Activated CD4-positive, alpha-beta T cell treated with anti-CD3 and anti-CD28 coated beads, Interleukin-2, amount 50 U/mL, for 24 hours (primary cell): Measurements from ENCODE around the gene SLC5A2.
"Not testable (repeated sequence)": the region's sequence is repeated elsewhere in the genome, so short reads cannot be mapped to it uniquely, and the experiment has no call there.

Experiments
- DNase-seq, 2 donors: peaks; one replicate each; pipeline ENCODE4 v3.0.0-alpha.2; 2020; ENCODE audit warnings: low read depth in 1 of 2, low spot score in 1 of 2

The SLC5A2 gene

DNA sequence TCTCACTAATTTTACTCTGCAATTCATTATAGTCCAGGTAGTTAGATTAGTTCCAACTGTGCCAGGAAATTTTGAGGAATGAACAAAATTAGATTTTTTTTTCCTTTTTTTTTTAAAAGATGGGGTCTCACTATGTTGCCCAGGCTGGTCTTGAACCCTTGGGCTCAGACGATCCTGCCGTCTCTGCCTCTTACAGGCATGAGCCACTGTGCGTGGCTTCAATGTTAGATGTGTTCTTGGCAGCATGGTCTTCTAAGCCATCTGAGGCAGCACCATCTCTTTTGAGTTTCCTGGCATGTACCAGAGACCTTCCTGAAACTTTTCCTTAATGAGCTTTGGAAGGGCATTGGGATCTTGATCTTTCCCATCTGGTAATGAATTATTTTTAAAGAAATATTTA is 42.2 kb downstream of the SLC5A2 start:
- no peak for DNase-seq

- DNase-seq, result no peak
Observed at GRCh38 chr16:31527734-31528274, 44.9 kb downstream of the SLC5A2 start, which contains the start of gene AHSP. AHSP (plus strand) TSS chr16:31527900; CDS start chr16:31528140, 240 bp downstream.

- no peak for DNase-seq
Observed at GRCh38 chr16:31528523-31529107, 45.7 kb downstream of the SLC5A2 start.

- no peak for DNase-seq
Observed at GRCh38 chr16:31529108-31529936, 46.4 kb downstream of the SLC5A2 start.

DNA sequence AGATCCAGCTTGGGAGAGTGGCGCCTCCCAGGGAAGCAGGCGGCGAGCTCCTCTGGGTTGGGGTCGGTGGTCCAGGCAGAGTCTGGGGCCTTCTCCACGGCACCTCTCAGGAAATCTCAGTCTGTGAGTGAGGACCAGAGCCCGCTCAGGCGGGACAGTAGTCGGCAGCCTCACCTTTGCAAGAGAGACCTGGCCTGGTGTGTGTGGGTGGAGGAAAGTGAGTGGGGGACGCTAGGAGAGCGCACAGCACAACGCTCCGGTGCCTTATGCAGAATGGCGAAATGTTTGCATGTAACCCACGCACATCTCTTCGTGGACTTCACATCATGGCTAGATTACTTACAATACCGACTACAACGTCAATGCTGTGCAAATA is 47.0 kb downstream of the SLC5A2 start:
- no peak for DNase-seq

DNA sequence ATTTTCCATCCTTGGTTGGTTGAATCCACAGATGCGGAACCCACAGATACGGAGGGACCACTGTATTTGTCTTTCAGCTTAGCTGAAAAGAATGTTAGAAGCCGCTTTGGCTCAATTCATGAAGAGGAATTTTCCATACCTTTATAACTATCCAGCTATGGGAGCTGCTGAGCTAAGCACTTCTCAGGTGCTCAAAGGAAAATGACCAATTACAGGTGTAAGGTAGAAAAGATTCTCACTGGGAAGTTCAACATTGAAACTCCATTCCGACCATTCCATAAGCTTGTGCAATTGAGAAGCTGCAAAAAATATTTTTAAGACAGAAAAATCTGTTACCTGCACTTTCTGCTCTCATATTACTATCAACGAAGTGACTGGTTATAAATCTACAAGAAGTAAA is 47.5 kb downstream of the SLC5A2 start:
- no peak for DNase-seq

DNA sequence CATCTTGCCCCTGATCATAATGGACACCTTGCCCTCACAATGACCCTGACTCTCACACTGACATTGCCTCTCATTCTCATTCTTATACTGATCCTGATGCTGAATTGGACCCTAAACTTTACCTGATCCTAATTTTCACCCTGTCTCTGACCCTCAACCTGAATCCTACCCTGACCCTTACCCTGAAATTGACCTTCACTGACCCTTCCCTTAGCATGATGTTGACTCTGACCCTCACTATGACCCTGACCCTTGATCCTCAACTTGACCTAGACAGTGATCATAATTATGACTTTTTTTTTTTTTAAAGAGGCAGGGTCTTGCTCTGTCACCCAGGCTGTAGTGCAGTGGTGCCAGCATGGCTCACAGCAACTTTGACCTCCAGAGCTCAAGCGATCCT is 48.2 kb downstream of the SLC5A2 start:
- no peak for DNase-seq

DNA sequence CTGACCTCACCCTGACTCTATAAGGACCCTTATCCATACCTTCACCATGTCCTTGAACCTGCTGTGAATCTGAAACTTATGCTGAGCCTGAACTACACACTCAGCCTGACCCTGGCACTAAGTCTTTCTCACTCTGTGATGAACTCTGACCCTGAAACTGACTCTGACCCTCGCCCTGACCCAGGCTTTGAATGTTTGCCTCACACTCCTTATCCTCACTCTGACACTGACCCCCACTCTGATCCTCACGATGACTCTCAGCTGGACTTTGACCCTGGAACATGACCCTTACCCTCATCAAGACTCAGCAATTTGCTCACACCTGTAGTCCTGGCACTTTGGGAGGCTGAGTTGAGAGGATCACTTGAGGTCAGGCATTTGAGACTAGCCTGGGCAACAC is 49.2 kb downstream of the SLC5A2 start:
- DNase-seq, result no peak

DNA sequence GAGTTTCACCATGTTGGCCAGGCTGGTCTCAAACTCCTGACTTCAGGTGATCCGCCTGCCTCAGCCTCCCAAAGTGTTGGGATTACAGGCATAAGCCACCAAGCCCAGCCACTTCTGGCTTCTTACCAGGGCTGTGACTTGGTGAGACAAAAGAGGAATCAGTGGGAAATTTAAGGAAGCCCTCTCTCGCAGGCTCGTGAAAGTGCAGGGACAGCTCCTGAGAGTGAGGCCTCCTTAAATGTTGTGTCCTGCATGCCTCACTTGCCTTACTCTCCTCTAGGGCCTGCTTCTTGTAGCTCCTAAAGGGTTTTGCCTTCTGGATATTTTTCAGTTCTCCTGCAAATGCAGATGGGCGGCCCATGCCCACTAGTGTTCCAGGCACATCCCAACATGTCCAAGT is 50.0 kb downstream of the SLC5A2 start:
- DNase-seq, result no peak

DNA sequence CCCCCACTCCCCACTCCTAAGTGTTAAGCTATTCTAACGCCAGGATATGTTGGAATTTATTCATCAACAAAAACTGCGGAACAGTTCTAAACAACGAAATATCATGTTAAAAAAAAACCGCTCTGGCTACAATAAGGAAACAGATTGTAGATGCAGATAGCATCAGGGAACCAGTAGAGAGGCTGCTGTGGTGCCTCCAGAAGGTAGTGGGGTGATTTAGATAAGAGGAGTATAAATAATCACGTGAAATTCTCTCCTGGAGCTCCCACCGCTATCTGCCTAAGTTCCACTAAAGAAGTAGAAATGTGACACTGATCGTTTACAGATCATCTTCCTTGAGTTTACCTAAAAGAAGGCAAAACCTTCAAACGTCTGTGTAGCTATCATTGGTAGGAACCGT is 52.8 kb downstream of the SLC5A2 start:
- DNase-seq, result no peak

DNA sequence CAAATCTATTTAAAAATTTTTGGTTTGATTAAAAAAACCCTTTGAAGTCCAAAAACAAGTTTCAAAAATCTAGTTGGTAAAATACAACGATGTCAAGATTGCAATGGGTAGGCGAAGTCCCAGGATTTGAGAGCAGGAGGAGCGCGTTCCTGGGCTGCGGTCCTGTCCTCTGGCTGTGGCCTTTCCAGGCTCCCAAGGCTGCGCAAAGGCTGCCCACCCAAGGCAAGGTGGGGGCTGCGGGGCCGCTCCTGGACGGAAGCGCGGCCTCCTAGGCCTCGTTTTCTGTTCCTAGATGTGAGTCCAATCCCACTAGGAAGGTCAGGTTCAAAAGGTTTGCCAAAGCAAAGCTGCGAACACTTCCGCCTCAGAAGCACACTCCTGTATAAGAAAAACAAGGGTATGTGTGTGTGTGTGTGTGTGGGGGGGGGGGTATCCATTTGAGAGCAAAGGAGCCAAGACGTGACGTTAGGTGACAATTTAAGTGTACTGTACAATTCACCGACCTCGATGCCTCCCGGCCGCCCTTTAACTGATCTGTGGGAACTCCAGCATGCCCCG is 54.0 kb downstream of the SLC5A2 start:
- no peak for DNase-seq

- DNase-seq, result no peak
Observed at GRCh38 chr16:31537362-31538242, 54.7 kb downstream of the SLC5A2 start.

DNA sequence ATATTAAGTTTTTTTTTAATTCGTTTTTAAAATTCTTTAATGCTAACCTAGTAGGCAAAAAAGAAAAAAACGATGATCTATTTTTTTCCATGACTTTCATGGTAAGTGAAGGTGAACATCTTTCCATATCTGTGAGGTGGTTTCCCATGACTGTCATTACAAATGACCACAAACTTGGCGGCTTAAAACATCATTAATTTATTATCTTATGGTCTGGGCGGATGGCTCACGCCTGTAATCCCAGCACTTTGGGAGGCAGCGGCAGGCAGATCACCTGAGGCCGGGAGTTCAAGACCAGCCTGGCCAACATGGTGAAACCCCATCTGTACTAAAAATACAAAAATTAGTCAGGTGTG is 55.3 kb downstream of the SLC5A2 start:
- DNase-seq, result not testable (repeated sequence)

DNA sequence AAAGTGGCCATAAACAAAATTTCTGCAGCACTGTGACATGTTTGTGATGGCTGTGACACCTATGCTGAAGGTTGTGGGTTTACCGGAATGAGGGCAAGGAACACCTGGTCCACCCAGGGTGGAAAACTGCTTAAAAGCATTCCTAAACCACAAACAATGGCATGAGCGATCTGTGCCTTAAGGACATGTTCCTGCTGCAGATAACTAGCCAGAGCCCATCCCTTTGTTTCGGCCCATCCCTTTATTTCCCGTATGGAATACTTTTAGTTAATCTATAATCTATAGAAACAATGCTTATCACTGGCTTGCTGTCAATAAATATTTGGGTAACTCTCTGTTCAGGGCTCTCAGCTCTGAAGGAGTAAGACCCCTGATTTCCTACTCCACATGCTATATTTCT is 56.8 kb downstream of the SLC5A2 start:
- not testable (repeated sequence) for DNase-seq
